ENCODE data around the gene EXTL1. TPM values are rescaled to one million over a fixed set of nuclear protein-coding genes. Genes with fewer than 3 reads are reported as not detected.

Gene EXTL1
- total RNA-seq, 1 experiment from 2014 or later = 0.15 TPM

DNA sequence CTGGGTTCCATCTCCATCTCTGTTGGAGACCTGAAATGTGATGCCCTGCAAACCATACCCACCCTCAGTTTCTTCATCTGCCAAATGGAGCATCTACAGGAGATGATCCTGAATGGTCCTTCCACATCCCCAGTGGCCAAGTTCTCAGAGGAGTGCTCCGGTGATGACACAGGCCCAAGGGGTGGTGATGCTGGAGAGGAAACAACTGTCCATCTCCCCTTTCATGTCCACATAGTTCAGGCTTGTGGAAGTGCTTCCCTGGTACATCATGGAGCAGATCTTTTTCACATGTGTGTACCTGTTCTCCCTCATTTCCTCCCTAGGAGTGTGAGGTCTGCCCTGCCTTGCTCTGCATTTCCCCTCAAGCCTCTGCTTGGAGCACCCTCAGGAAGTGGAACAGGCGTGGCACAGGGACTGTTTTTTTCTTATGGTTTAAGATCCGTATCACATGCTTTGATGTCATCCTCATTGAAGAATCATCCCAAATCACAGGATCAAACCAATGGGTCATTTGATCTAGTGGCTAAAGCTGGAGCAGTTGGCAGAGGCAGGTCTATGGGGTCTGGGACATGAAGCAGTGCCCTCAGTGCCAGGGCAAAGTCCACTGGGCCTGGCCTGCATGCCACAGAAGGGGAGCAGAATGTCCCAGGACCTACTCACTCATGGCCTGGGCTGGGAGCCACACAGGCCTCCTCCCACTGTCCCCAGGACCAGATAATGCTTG is 54.0 kb downstream of the EXTL1 start:
- Histone ChIP-seq H3K9me3 (ENCODE audit: control insufficient read depth in 1 of 2, insufficient read depth in 1 of 2, low read depth in 1 of 2, low read length in 2 of 2) (no peaks in the 10 kb centered on the region), H4K20me1 (ENCODE audit: insufficient read depth) (no peaks in the 10 kb centered on the region), H3K9me2 (ENCODE audit: insufficient read depth) (no peaks in the 10 kb centered on the region), H3K4me1 (ENCODE audit: control insufficient read depth in 1 of 2, insufficient read depth in 2 of 2, low read length in 2 of 2) (peaks cover 10 to 28% of the 10 kb centered on the region in 2 experiments; a peak in 3 of 4 replicates), H3K4me2 (ENCODE audit: low read length) (no peak overlapping the region), H3K27me3 (ENCODE audit: insufficient read depth, low read length) (no peaks in the 10 kb centered on the region), H3K9ac (ENCODE audit: low read length) (no peak overlapping the region), H3K27ac (ENCODE audit: low read depth, low read length) (no peak overlapping the region), H3K4me3 (replicated peaks in 1 of 2; ENCODE audit: low read depth in 1 of 2, low read length in 2 of 2) (no peak overlapping the region), H3K79me2 (ENCODE audit: insufficient read depth, low read length) (no peaks in the 10 kb centered on the region), H2AFZ (ENCODE audit: low read depth, low read length, poor library complexity, severe bottlenecking) (no peak overlapping the region), H3K36me3 (ENCODE audit: control insufficient read depth in 1 of 2, insufficient read depth in 2 of 2, low read length in 2 of 2) (no peaks in the 10 kb centered on the region)
- ATAC-seq (no peak), DNase-seq (ENCODE audit: low read depth, low spot score) (no peak)
- CTCF ChIA-PET = no interaction called here
- no TSS peak for BruUV-seq (replicated peaks)
- RAD21 ChIA-PET (ENCODE audit: low non-redundant PET in 1 of 2, low total read pairs in 2 of 2, uncharacterized antibody in 2 of 2, unreplicated experiment in 2 of 2) = no interaction called here
- POLR2A ChIA-PET = no interaction called here
- intact Hi-C loops (cut with micrococcal nuclease) = no loop called here
- TF ChIP-seq FOSL1 (IDR thresholded peaks at IDR 0.05; ENCODE audit: low read depth) = no peak
- TF ChIP-seq, protein P1, sequence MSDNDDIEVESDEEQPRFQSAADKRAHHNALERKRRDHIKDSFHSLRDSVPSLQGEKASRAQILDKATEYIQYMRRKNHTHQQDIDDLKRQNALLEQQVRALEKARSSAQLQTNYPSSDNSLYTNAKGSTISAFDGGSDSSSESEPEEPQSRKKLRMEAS (IDR thresholded peaks at IDR 0.05) = no peak
- TF ChIP-seq SIN3A (IDR thresholded peaks at IDR 0.05; ENCODE audit: low read depth) = no peak
- no peak for TF ChIP-seq POLR2AphosphoS5 (IDR thresholded peaks at IDR 0.05; ENCODE audit: low read depth, low read length)
- no peak for TF ChIP-seq ZNF274 (IDR thresholded peaks at IDR 0.05; ENCODE audit: low read depth, low read length)
- no peak for TF ChIP-seq POLR2A (IDR thresholded peaks at IDR 0.05; ENCODE audit: borderline replicate concordance, extremely low read depth, insufficient read depth, insufficient read length)
- TF ChIP-seq TCF7L2 (IDR thresholded peaks at IDR 0.05; ENCODE audit: borderline replicate concordance, extremely low read depth, insufficient read depth, insufficient read length) = no peak
- TF ChIP-seq, protein P2, sequence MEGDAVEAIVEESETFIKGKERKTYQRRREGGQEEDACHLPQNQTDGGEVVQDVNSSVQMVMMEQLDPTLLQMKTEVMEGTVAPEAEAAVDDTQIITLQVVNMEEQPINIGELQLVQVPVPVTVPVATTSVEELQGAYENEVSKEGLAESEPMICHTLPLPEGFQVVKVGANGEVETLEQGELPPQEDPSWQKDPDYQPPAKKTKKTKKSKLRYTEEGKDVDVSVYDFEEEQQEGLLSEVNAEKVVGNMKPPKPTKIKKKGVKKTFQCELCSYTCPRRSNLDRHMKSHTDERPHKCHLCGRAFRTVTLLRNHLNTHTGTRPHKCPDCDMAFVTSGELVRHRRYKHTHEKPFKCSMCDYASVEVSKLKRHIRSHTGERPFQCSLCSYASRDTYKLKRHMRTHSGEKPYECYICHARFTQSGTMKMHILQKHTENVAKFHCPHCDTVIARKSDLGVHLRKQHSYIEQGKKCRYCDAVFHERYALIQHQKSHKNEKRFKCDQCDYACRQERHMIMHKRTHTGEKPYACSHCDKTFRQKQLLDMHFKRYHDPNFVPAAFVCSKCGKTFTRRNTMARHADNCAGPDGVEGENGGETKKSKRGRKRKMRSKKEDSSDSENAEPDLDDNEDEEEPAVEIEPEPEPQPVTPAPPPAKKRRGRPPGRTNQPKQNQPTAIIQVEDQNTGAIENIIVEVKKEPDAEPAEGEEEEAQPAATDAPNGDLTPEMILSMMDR (IDR thresholded peaks at IDR 0.05 in 2 of 3, conservative IDR thresholded peaks at IDR 0.05 in 1 of 3; ENCODE audit: borderline replicate concordance in 1 of 3, insufficient read depth in 1 of 3, low read depth in 2 of 3, low read length in 2 of 3) = no peak
- TF ChIP-seq SP1 (IDR thresholded peaks at IDR 0.05; ENCODE audit: low read depth) = no peak
- TF ChIP-seq, protein P3, sequence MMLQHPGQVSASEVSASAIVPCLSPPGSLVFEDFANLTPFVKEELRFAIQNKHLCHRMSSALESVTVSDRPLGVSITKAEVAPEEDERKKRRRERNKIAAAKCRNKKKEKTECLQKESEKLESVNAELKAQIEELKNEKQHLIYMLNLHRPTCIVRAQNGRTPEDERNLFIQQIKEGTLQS (IDR thresholded peaks at IDR 0.05) = no peak
